H1 (cell line): ENCODE measurements around the gene RFFL. TPM values are rescaled to one million over a fixed set of nuclear protein-coding genes. Genes with fewer than 3 reads are reported as not detected.

ENCODE experiments used
- CTCF ChIA-PET: fragments of 300-600 bp; sonication (Branson Sonifier 250); formaldehyde crosslinking; loops from one replicate; lab custom pipeline; 2021; ENCODE audit not compliant: partially characterized antibody; lab: Charles Lee
- POLR2A ChIA-PET: fragments of 300-600 bp; sonication (Branson Sonifier 250); formaldehyde crosslinking; loops from one replicate; lab custom pipeline; 2021; ENCODE audit warnings: inconsistent platforms; ENCODE audit not compliant: partially characterized antibody; lab: Charles Lee
- DNase-seq, 2 experiments: peaks; one replicate each; pipeline versions ENCODE4 v3.0.0 to v3.0.0-alpha.2; 2010 to 2022; ENCODE audit warnings: low spot score in 2 of 2, low read depth in 1 of 2, mixed read lengths in 1 of 2
- FAIRE-seq: peaks from 2 replicates; lab custom pipeline; 2011; peaks lifted over from hg19 to GRCh38; lab: Jason Lieb, UNC
- H2AFZ ChIP-seq: 2 replicates; pipeline ENCODE4 v1.8.1; 2012; ENCODE audit warnings: low read length, inconsistent platforms
- H2AK5ac ChIP-seq: 2 replicates; pipeline ENCODE4 v1.6.1; 2013; ENCODE audit warnings: low read depth, low read length
- H2BK120ac ChIP-seq: replicated peaks from 2 replicates; pipeline ENCODE3; 2013; ENCODE audit warnings: low read depth, low read length, inconsistent platforms
- H2BK12ac ChIP-seq: 2 replicates; pipeline ENCODE4 v1.6.1; 2013; ENCODE audit warnings: low read depth, low read length
- H2BK15ac ChIP-seq: 2 replicates; pipeline ENCODE4 v1.6.1; 2013; ENCODE audit warnings: low read length
- H2BK20ac ChIP-seq: 2 replicates; pipeline ENCODE4 v1.6.1; 2013; ENCODE audit warnings: low read length
- H2BK5ac ChIP-seq: 2 replicates; pipeline ENCODE4 v1.6.1; 2013; ENCODE audit warnings: low read depth, low read length
- H3K14ac ChIP-seq: 2 replicates; pipeline ENCODE4 v1.6.1; 2013; ENCODE audit warnings: inconsistent platforms; ENCODE audit not compliant: insufficient read length
- H3K18ac ChIP-seq: 2 replicates; pipeline ENCODE4 v1.6.1; 2013; ENCODE audit warnings: low read length; ENCODE audit errors: extremely low read depth
- H3K23ac ChIP-seq: 2 replicates; pipeline ENCODE4 v1.6.1; 2013; ENCODE audit warnings: inconsistent platforms; ENCODE audit not compliant: insufficient read length
- H3K23me2 ChIP-seq: 2 replicates; pipeline ENCODE4 v1.6.1; 2013; ENCODE audit warnings: low read depth, low read length
- H3K27ac ChIP-seq: 2 replicates; pipeline ENCODE4 v1.6.1; 2011; ENCODE audit warnings: low read depth, low read length, inconsistent platforms
- H3K27me3 ChIP-seq, 4 experiments: replicated peaks in 1 of 4; 1 replicate in 1 of 4; 2 replicates in 3 of 4; pipeline versions ENCODE4 v1.6.1 to v1.8.1; 2011 to 2013; ENCODE audit warnings: low read length in 3 of 4, mild to moderate bottlenecking in 3 of 4, inconsistent platforms in 2 of 4, mixed read lengths in 2 of 4, moderate library complexity in 1 of 4; ENCODE audit not compliant: control insufficient read depth in 3 of 4, insufficient read depth in 3 of 4; ENCODE audit errors: extremely low read depth in 1 of 4
- H3K36me3 ChIP-seq, 4 experiments: 2 replicates each; pipeline versions ENCODE4 v1.6.1 to v1.8.1; 2011 to 2013; ENCODE audit warnings: mild to moderate bottlenecking in 4 of 4, low read length in 3 of 4, moderate library complexity in 2 of 4, control low read depth in 1 of 4, inconsistent platforms in 1 of 4; ENCODE audit not compliant: insufficient read depth in 4 of 4, control insufficient read depth in 2 of 4
- H3K4ac ChIP-seq: replicated peaks from 2 replicates; pipeline ENCODE3; 2013; ENCODE audit warnings: low read length, low read depth, mixed read lengths, inconsistent platforms; ENCODE audit not compliant: insufficient read length
- H3K4me1 ChIP-seq, 4 experiments: replicated peaks in 1 of 4; 1 replicate in 1 of 4; 2 replicates in 3 of 4; pipeline versions ENCODE4 v1.6.1 to v1.8.1; 2011 to 2013; ENCODE audit warnings: low read length in 3 of 4, inconsistent platforms in 2 of 4, mixed read lengths in 1 of 4; ENCODE audit not compliant: insufficient read depth in 4 of 4, control insufficient read depth in 3 of 4
- H3K4me2 ChIP-seq, 2 experiments: 2 replicates each; pipeline versions ENCODE4 v1.6.1 to v1.8.1; 2011 to 2013; ENCODE audit warnings: low read depth in 2 of 2, low read length in 2 of 2, control low read depth in 1 of 2, inconsistent platforms in 1 of 2, mild to moderate bottlenecking in 1 of 2; ENCODE audit not compliant: insufficient read depth in 1 of 2
- H3K4me3 ChIP-seq, 4 experiments: fragments of 200-600, 300-600 bp in 1 of 4; sonication (generic), shearing (Covaris generic), sonication (Bioruptor Twin) in 1 of 4; 2 replicates each; pipeline versions ENCODE4 v1.5.1 to v1.8.1; 2011 to 2016; ENCODE audit warnings: low read length in 4 of 4, low read depth in 3 of 4, control low read depth in 2 of 4, inconsistent platforms in 2 of 4, mild to moderate bottlenecking in 2 of 4, mixed read lengths in 1 of 4, moderate library complexity in 1 of 4; ENCODE audit not compliant: insufficient read depth in 2 of 4; ENCODE audit errors: extremely low read depth in 1 of 4
- H3K56ac ChIP-seq: replicated peaks from 2 replicates; pipeline ENCODE3; 2013; ENCODE audit warnings: low read depth, mild to moderate bottlenecking, mixed read lengths, low read length, inconsistent platforms; ENCODE audit not compliant: insufficient read length
- H3K79me1 ChIP-seq: 2 replicates; pipeline ENCODE4 v1.6.1; 2013; ENCODE audit warnings: low read depth, low read length, control low read depth
- H3K79me2 ChIP-seq, 2 experiments: 2 replicates each; pipeline versions ENCODE4 v1.6.1 to v1.8.1; 2012 to 2013; ENCODE audit warnings: low read length in 2 of 2, mild to moderate bottlenecking in 2 of 2, inconsistent platforms in 1 of 2; ENCODE audit not compliant: insufficient read depth in 2 of 2, control insufficient read depth in 1 of 2
- H3K9ac ChIP-seq, 4 experiments: replicated peaks in 1 of 4; 1 replicate in 1 of 4; 2 replicates in 3 of 4; pipeline versions ENCODE4 v1.6.1 to v1.8.1; 2011 to 2013; ENCODE audit warnings: low read depth in 3 of 4, low read length in 3 of 4, control low read depth in 2 of 4, mild to moderate bottlenecking in 2 of 4, moderate library complexity in 2 of 4, inconsistent platforms in 1 of 4; ENCODE audit errors: extremely low read depth in 1 of 4
- H3K9me3 ChIP-seq, 2 experiments: 2 replicates each; pipeline versions ENCODE4 v1.6.1 to v1.8.1; 2012 to 2013; ENCODE audit warnings: mild to moderate bottlenecking in 2 of 2, moderate library complexity in 2 of 2, control low read depth in 1 of 2, inconsistent platforms in 1 of 2, low read depth in 1 of 2, low read length in 1 of 2, mixed read lengths in 1 of 2; ENCODE audit not compliant: insufficient read depth in 2 of 2
- H4K20me1 ChIP-seq, 2 experiments: replicated peaks in 1 of 2; 2 replicates each; pipeline versions ENCODE3 to v1.8.1; 2011 to 2013; ENCODE audit warnings: inconsistent platforms in 2 of 2, low read length in 2 of 2, mild to moderate bottlenecking in 1 of 2; ENCODE audit not compliant: insufficient read depth in 2 of 2, control insufficient read depth in 1 of 2
- H4K5ac ChIP-seq: 2 replicates; pipeline ENCODE4 v1.6.1; 2013; ENCODE audit warnings: low read length, low read depth, mixed read lengths, inconsistent platforms; ENCODE audit not compliant: insufficient read length
- H4K8ac ChIP-seq: 2 replicates; pipeline ENCODE4 v1.8.0; 2013; ENCODE audit warnings: mild to moderate bottlenecking, moderate library complexity, low read length, inconsistent platforms; ENCODE audit not compliant: insufficient read depth; ENCODE audit errors: extremely low read depth
- H4K91ac ChIP-seq: replicated peaks from 2 replicates; pipeline ENCODE3; 2013; ENCODE audit warnings: low read length, mixed read lengths, inconsistent platforms; ENCODE audit not compliant: insufficient read length
- KDM5A ChIP-seq: fragments of 200-600 bp; IDR thresholded peaks from 2 replicates; pipeline ENCODE4 v1.7.1; 2012; ENCODE audit warnings: mild to moderate bottlenecking, low read length, inconsistent platforms, mixed read lengths
- POLR2A ChIP-seq, 2 experiments: IDR thresholded peaks; 1 replicate in 1 of 2; 2 replicates in 1 of 2; pipeline ENCODE4 v1.6.1; 2011; ENCODE audit warnings: low read depth in 2 of 2, low read length in 2 of 2, mild to moderate bottlenecking in 2 of 2; ENCODE audit errors: control extremely low read depth in 1 of 2
- RAD21 ChIP-seq, 2 experiments: IDR thresholded peaks in 1 of 2; conservative IDR thresholded peaks in 1 of 2; 2 replicates each; pipeline ENCODE4 v1.6.1; 2011; ENCODE audit warnings: low read depth in 2 of 2, low read length in 2 of 2, improper control_type of control experiment in 1 of 2, inconsistent platforms in 1 of 2, mild to moderate bottlenecking in 1 of 2, moderate library complexity in 1 of 2
- RFX5 ChIP-seq: IDR thresholded peaks from 2 replicates; pipeline ENCODE4 v1.6.1; 2011; ENCODE audit warnings: low read depth, low read length, improper control_type of control experiment, borderline replicate concordance
- RNF2 ChIP-seq: fragments of 200-900, 300-1000 bp; sonication (generic); IDR thresholded peaks from 2 replicates; pipeline ENCODE4 v1.7.1; 2016; ENCODE audit warnings: borderline replicate concordance, low read depth, mild to moderate bottlenecking, antibody characterized with exemption, low read length; ENCODE audit not compliant: poor library complexity, severe bottlenecking; ENCODE audit errors: missing control alignments
- RXRA ChIP-seq: IDR thresholded peaks from 2 replicates; pipeline ENCODE4 v1.6.1; 2011; ENCODE audit warnings: low read depth, mild to moderate bottlenecking, low read length, moderate library complexity; ENCODE audit not compliant: insufficient read depth
- SP2 ChIP-seq: IDR thresholded peaks from 2 replicates; pipeline ENCODE4 v1.6.1; 2012; ENCODE audit warnings: mild to moderate bottlenecking, low read length, inconsistent platforms
- TAF1 ChIP-seq: IDR thresholded peaks from 2 replicates; pipeline ENCODE4 v1.6.1; 2011; ENCODE audit warnings: mild to moderate bottlenecking, low read depth, low read length
- TCF12 ChIP-seq: IDR thresholded peaks from 2 replicates; pipeline ENCODE4 v1.6.1; 2011; ENCODE audit warnings: low read depth, mild to moderate bottlenecking, low read length
- WGBS, 2 experiments: shearing (Covaris generic) in 1 of 2; methylation state at CpG; one replicate each; pipeline versions ENCODE4 v1.1.6 to v1.1.7; 2013 to 2015; ENCODE audit warnings: low lambda C conversion rate in 2 of 2, mixed read lengths in 2 of 2, inconsistent platforms in 1 of 2, low coverage in 1 of 2, missing lambda C conversion rate in 1 of 2; ENCODE audit not compliant: insufficient replicate concordance in 2 of 2, insufficient coverage in 1 of 2, insufficient read length in 1 of 2; ENCODE audit errors: extremely low coverage in 1 of 2, missing lambda C conversion rate in 1 of 2; 5-methylcytosine and 5-hydroxymethylcytosine counted together
- polyA plus RNA-seq, 7 experiments: library from polyadenylated mRNA; depleted of rRNA in 3 of 7; stranded (reverse) in 5 of 7; unstranded in 2 of 7; fragments of >200 nt in 5 of 7; fragments of 200-250 nt in 2 of 7; gene quantifications; 1 replicate in 5 of 7; 2 replicates in 1 of 7; 4 replicates in 1 of 7; pipeline versions ENCODE4 v1.2.1 to v1.2.3, GENCODE V29; 2011 to 2013; ENCODE audit warnings: missing spikeins in 2 of 7, mixed read lengths in 2 of 7
- total RNA-seq: library from RNA; stranded (reverse); fragmentation: NEBNext Ultra II Directional; extraction: Animal tissue kit (Norgen Biotek cat#: 25700); gene quantifications from 2 replicates; pipeline ENCODE4 v1.2.1, GENCODE V29; 2021
- TF ChIP-seq, protein P1 (sequence below): IDR thresholded peaks from 2 replicates; pipeline ENCODE4 v1.6.1; 2011; ENCODE audit warnings: low read depth, mild to moderate bottlenecking, low read length; ENCODE audit not compliant: insufficient read depth

Gene RFFL
- total and polyA plus RNA-seq, 2 of the 8 experiments (the other 6 are each of a cell fraction or from before 2014, with no cell fraction given): 14.0 to 24.5 TPM

DNA sequence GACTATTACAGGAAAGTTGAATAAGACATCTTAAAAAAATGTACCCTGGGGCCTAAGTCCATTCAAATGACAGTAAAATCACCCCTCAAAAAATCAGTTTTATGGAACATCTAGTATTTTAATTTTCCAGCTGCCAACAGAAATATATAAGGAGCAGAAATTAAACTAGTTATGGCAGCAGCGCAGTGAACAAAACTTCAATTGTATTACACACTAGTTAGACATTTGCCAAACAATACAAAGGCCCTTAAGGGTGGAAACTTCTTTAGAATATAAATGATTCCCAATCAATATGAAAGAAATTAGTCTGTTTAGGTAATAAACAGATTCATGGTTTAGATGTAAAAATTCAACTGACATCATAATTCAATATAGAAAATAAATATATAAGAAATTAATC lies 18.1 kb upstream of the RFFL start:
- Histone ChIP-seq H4K8ac (no peak overlapping the region), H3K18ac (no peak overlapping the region), H3K56ac (no peak overlapping the region), H3K36me3 (no peaks in the 10 kb centered on the region), H2AK5ac (no peak overlapping the region), H2BK15ac (no peak overlapping the region), H3K27ac (no peak overlapping the region), H3K14ac (no peak overlapping the region), H4K91ac (no peak overlapping the region), H4K20me1 (no peaks in the 10 kb centered on the region), H2BK120ac (no peak overlapping the region), H3K9me3 (no peaks in the 10 kb centered on the region), H3K23me2 (no peaks in the 10 kb centered on the region), H2BK12ac (no peak overlapping the region), H3K9ac (peak overlapping the region in 1 of 4 experiments; percentile 34; a peak in 1 of 7 replicates), H2BK5ac (no peak overlapping the region), H3K4me2 (no peak overlapping the region), H3K23ac (no peak overlapping the region), H4K5ac (no peak overlapping the region), H3K4ac (no peak overlapping the region), H2AFZ (no peak overlapping the region), H3K79me2 (peaks cover 0 to 7% of the 10 kb centered on the region in 2 experiments; a peak in 1 of 4 replicates), H3K4me1 (peaks cover 0 to 11% (median 6%) of the 10 kb centered on the region in 4 experiments; a peak in 3 of 7 replicates), H3K27me3 (no peaks in the 10 kb centered on the region), H2BK20ac (no peak overlapping the region), H3K4me3 (no peak overlapping the region), H3K79me1 (no peaks in the 10 kb centered on the region; the same call in 1 of the 2 replicates)
- no peak for DNase-seq
- ChIA-PET CTCF (interaction anchor here (0.7 to 1.2 kb wide), 2 partner anchors 13 to 288 kb away, joined by 3 read pairs; no protein-coding TSS in a partner anchor), POLR2A (interaction anchor here (1.8 kb wide), 1 partner anchor 71 kb away, joined by 9 read pairs; no protein-coding TSS in a partner anchor)
- WGBS, 2 experiments: 92% methylated on average over 1 of the region's 1 CpG; no CpG with 5 or more reads in 1 of the 2 experiments
- FAIRE-seq: no peak
- TF ChIP-seq RNF2 (no peak), RAD21 (IDR thresholded peaks at IDR 0.05 in 1 of 2, conservative IDR thresholded peaks at IDR 0.05 in 1 of 2; ENCODE audit: low read depth in 2 of 2, low read length in 2 of 2) (no peak), RFX5 (no peak), KDM5A (no peak), SP2 (no peak), TCF12 (no peak), RXRA (no peak), TAF1 (no peak), POLR2A (IDR thresholded peaks at IDR 0.05; ENCODE audit: control extremely low read depth in 1 of 2, low read depth in 2 of 2, low read length in 2 of 2) (no peak)
- TF ChIP-seq, protein P1, sequence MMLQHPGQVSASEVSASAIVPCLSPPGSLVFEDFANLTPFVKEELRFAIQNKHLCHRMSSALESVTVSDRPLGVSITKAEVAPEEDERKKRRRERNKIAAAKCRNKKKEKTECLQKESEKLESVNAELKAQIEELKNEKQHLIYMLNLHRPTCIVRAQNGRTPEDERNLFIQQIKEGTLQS: no peak
